GM12873 (cell line): ENCODE measurements around the gene CDC42EP2.

Experiments used
- CTCF ChIP-seq: IDR thresholded peaks from 2 replicates; pipeline ENCODE4 v1.5.1; 2012; ENCODE audit warnings: low read depth, mild to moderate bottlenecking, moderate library complexity, low read length, control low read depth; ENCODE audit not compliant: insufficient read depth; ENCODE audit errors: missing control alignments

The CDC42EP2 gene

GRCh38 chr11:65354265-65355012 is 39.8 kb downstream of the CDC42EP2 start, which contains the start of gene TIGD3:
Gene TIGD3, plus strand, starts transcription at chr11:65354751. Its CDS starts 1,058 bp downstream, at chr11:65355809.
- TF ChIP-seq CTCF: no peak

- TF ChIP-seq CTCF: no peak
Measured at GRCh38 chr11:65355013-65355775, 40.5 kb downstream of the CDC42EP2 start.

- TF ChIP-seq CTCF: no peak
Measured at GRCh38 chr11:65355776-65356393, 41.2 kb downstream of the CDC42EP2 start.

- no peak for TF ChIP-seq CTCF
Measured at GRCh38 chr11:65356394-65356972, 41.8 kb downstream of the CDC42EP2 start.

- TF ChIP-seq CTCF: no peak
Measured at GRCh38 chr11:65357856-65358356, 43.2 kb downstream of the CDC42EP2 start.

- no peak for TF ChIP-seq CTCF
Measured at GRCh38 chr11:65362320-65362931, 47.8 kb downstream of the CDC42EP2 start.

- no peak for TF ChIP-seq CTCF
Measured at GRCh38 chr11:65362966-65363365, 48.3 kb downstream of the CDC42EP2 start.
